GM23338 (cell line): Measurements from ENCODE around the gene SSNA1. TPM values are rescaled to one million over a fixed set of nuclear protein-coding genes. Genes with fewer than 3 reads are reported as not detected.

Experiments
- ATAC-seq: fragments of 200-7000 bp; cut with Tn5 transposase; 3 replicates; pipeline ENCODE4 v1.9.1; 2020
- DNase-seq: peaks from one replicate; pipeline ENCODE4 v3.0.0-alpha.2; 2015; ENCODE audit warnings: low spot score
- H2AFZ ChIP-seq: fragments of 200-600 bp; sonication (generic); 2 replicates; pipeline ENCODE4 v1.8.0; 2016; ENCODE audit warnings: antibody characterized with exemption, mild to moderate bottlenecking, moderate library complexity
- H3F3A ChIP-seq: fragments of 200-600 bp; sonication (generic); replicated peaks from 2 replicates; pipeline ENCODE4 v1.8.0; 2017; ENCODE audit warnings: antibody characterized with exemption, mixed run types, low read depth
- H3K27ac ChIP-seq: fragments of 200-600 bp; sonication (generic); 2 replicates; pipeline ENCODE4 v1.6.1; 2016; ENCODE audit warnings: low read depth
- H3K27me3 ChIP-seq: fragments of 200-600 bp; sonication (generic); 2 replicates; pipeline ENCODE4 v1.8.0; 2016; ENCODE audit warnings: mild to moderate bottlenecking, mixed run types, moderate library complexity; ENCODE audit not compliant: insufficient read depth
- H3K36me3 ChIP-seq: fragments of 200-600 bp; sonication (generic); 2 replicates; pipeline ENCODE4 v1.8.0; 2016; ENCODE audit warnings: mild to moderate bottlenecking; ENCODE audit not compliant: insufficient read depth
- H3K4me1 ChIP-seq: fragments of 200-600 bp; sonication (generic); 2 replicates; pipeline ENCODE4 v1.8.0; 2016; ENCODE audit warnings: mild to moderate bottlenecking, moderate library complexity; ENCODE audit not compliant: insufficient read depth
- H3K4me2 ChIP-seq: fragments of 200-600 bp; sonication (generic); 2 replicates; pipeline ENCODE4 v1.7.1; 2017; ENCODE audit warnings: mixed run types
- H3K4me3 ChIP-seq: fragments of 200-600 bp; sonication (generic); 2 replicates; pipeline ENCODE4 v1.6.1; 2016; ENCODE audit warnings: mixed run types
- H3K79me2 ChIP-seq: fragments of 200-600 bp; sonication (generic); replicated peaks from 2 replicates; pipeline ENCODE4 v1.8.0; 2017; ENCODE audit warnings: mild to moderate bottlenecking; ENCODE audit not compliant: insufficient read depth
- H3K9me2 ChIP-seq: fragments of 200-600 bp; sonication (generic); 2 replicates; pipeline ENCODE4 v1.8.0; 2017; ENCODE audit not compliant: insufficient read depth
- H4K20me1 ChIP-seq: fragments of 200-600 bp; sonication (generic); replicated peaks from 2 replicates; pipeline ENCODE4 v1.8.0; 2017; ENCODE audit warnings: mild to moderate bottlenecking; ENCODE audit not compliant: insufficient read depth
- H3K27ac Mint-ChIP-seq: 2 replicates; pipeline ENCODE4 v1.8.0; 2020; ENCODE audit warnings: inconsistent platforms, mild to moderate bottlenecking, moderate library complexity, mixed read lengths
- H3K27me3 Mint-ChIP-seq: 3 replicates; pipeline ENCODE4 v1.8.0; 2022; ENCODE audit warnings: low read depth, mild to moderate bottlenecking, moderate library complexity, mixed read lengths, inconsistent platforms; ENCODE audit not compliant: insufficient read depth, poor library complexity
- H3K36me3 Mint-ChIP-seq: 3 replicates; pipeline ENCODE4 v1.8.0; 2021; ENCODE audit warnings: low read depth, mild to moderate bottlenecking, inconsistent platforms, moderate library complexity, mixed read lengths
- H3K4me1 Mint-ChIP-seq: 3 replicates; pipeline ENCODE4 v1.8.0; 2020; ENCODE audit warnings: mild to moderate bottlenecking, inconsistent platforms, mixed read lengths
- H3K4me3 Mint-ChIP-seq: 3 replicates; pipeline ENCODE4 v1.8.0; 2021; ENCODE audit warnings: moderate library complexity, mild to moderate bottlenecking, inconsistent platforms, mixed read lengths
- H3K9me3 Mint-ChIP-seq: 3 replicates; pipeline ENCODE4 v1.8.0; 2020; ENCODE audit warnings: moderate library complexity, mild to moderate bottlenecking, inconsistent platforms, mixed read lengths
- CREB1 ChIP-seq: fragments of 250-450 bp; sonication (Bioruptor Pico); IDR thresholded peaks from 2 replicates; pipeline ENCODE4 v1.5.0; 2020; ENCODE audit warnings: low read depth, mild to moderate bottlenecking, moderate library complexity
- CTCF ChIP-seq, 2 experiments: fragments of 200-600 bp in 1 of 2; sonication (generic) in 1 of 2; conservative IDR thresholded peaks; 2 replicates each; pipeline versions ENCODE4 v1.5.1 to v1.6.1; 2016 to 2017; ENCODE audit warnings: antibody characterized with exemption in 2 of 2, low read depth in 2 of 2, mild to moderate bottlenecking in 2 of 2, moderate library complexity in 1 of 2
- ETS1 ChIP-seq: IDR thresholded peaks from 2 replicates; pipeline ENCODE4 v1.6.1; 2016; ENCODE audit warnings: antibody characterized with exemption
- EZH2 ChIP-seq: fragments of 200-600 bp; sonication (generic); IDR thresholded peaks from one replicate; pipeline ENCODE4 v1.8.0; 2017; ENCODE audit warnings: antibody characterized with exemption, mild to moderate bottlenecking, low read depth; ENCODE audit not compliant: unreplicated experiment
- EZH2phosphoT487 ChIP-seq: fragments of 200-600 bp; sonication (generic); IDR thresholded peaks from one replicate; pipeline ENCODE4 v1.8.1; 2018; ENCODE audit warnings: antibody characterized with exemption; ENCODE audit not compliant: unreplicated experiment
- JUNB ChIP-seq: IDR thresholded peaks from one replicate; pipeline ENCODE4 v1.6.1; 2016; ENCODE audit warnings: antibody characterized with exemption; ENCODE audit not compliant: unreplicated experiment
- NANOG ChIP-seq: IDR thresholded peaks from 2 replicates; pipeline ENCODE4 v1.6.1; 2016; ENCODE audit warnings: antibody characterized with exemption, borderline replicate concordance
- POLR2AphosphoS5 ChIP-seq: IDR thresholded peaks from 2 replicates; pipeline ENCODE4 v1.6.1; 2016; ENCODE audit warnings: antibody characterized with exemption, low read depth
- REST ChIP-seq: IDR thresholded peaks from one replicate; pipeline ENCODE4 v1.6.1; 2018; ENCODE audit warnings: antibody characterized with exemption; ENCODE audit not compliant: unreplicated experiment
- STAT1 ChIP-seq: IDR thresholded peaks from one replicate; pipeline ENCODE4 v1.6.1; 2016; ENCODE audit warnings: antibody characterized with exemption; ENCODE audit not compliant: unreplicated experiment
- ZNF114 ChIP-seq: fragments of 250-450 bp; sonication (Bioruptor Pico); IDR thresholded peaks from 2 replicates; pipeline ENCODE4 v1.5.0; 2020; ENCODE audit warnings: mild to moderate bottlenecking, moderate library complexity
- ZNF331 ChIP-seq: fragments of 250-450 bp; sonication (Bioruptor Pico); IDR thresholded peaks from 2 replicates; pipeline ENCODE4 v1.5.0; 2020; ENCODE audit warnings: low read depth, mild to moderate bottlenecking, moderate library complexity
- polyA plus RNA-seq: library from polyadenylated mRNA; unstranded; fragments of >200 nt; fragmentation: Nextera tagmentation; extraction: Ambion mirVana; gene quantifications from 2 replicates; pipeline ENCODE4 v1.2.1, GENCODE V29; 2016
- total RNA-seq: library from RNA; depleted of rRNA; stranded (reverse); fragments of >200 nt; shearing (Covaris generic); gene quantifications from 2 replicates; pipeline ENCODE4 v1.2.3, GENCODE V29; 2014

SSNA1 gene
- total and polyA plus RNA-seq, 2 experiments from 2014 or later = 132 to 154 TPM

GRCh38 chr9:137146527-137146918 is 42.0 kb upstream of the SSNA1 start:
- H3F3A ChIP-seq = 0 out of 2 replicates have a peak, but pooled peaks cover 2% of the 10 kb centered on the region
- H3K79me2 ChIP-seq = no peaks in the 10 kb centered on the region
- H3K27me3 ChIP-seq = no peaks in the 10 kb centered on the region
- no peak overlapping the region for H3K4me2 ChIP-seq
- H3K9me3 Mint-ChIP-seq = peaks cover 13% of the 10 kb centered on the region; the same call in 2 of the 3 replicates
- DNase-seq = no peak
- H3K27ac Mint-ChIP-seq = no peak overlapping the region
- H3K9me2 ChIP-seq = no peaks in the 10 kb centered on the region
- no peak overlapping the region for H3K4me3 ChIP-seq
- no peaks in the 10 kb centered on the region; the same call in 1 of the 2 replicates for H4K20me1 ChIP-seq
- peaks cover 2% of the 10 kb centered on the region; the same call in 1 of the 3 replicates for H3K4me1 Mint-ChIP-seq
- H3K36me3 Mint-ChIP-seq = no peaks in the 10 kb centered on the region
- no peaks in the 10 kb centered on the region for H3K36me3 ChIP-seq
- peak; percentile 55 for TF ChIP-seq REST
- TF ChIP-seq ZNF331 (CRISPR knock-in tag) = no peak
- TF ChIP-seq EZH2phosphoT487 = no peak
- H3K4me1 ChIP-seq = no peaks in the 10 kb centered on the region
- ATAC-seq = peak; percentile 41
- peaks cover 17% of the 10 kb centered on the region for H3K27me3 Mint-ChIP-seq
- no peak overlapping the region for H3K27ac ChIP-seq
- no peak overlapping the region for H2AFZ ChIP-seq
- no peak overlapping the region for H3K4me3 Mint-ChIP-seq

- Mint-ChIP-seq H3K27ac (no peak overlapping the region), H3K9me3 (peaks cover 13% of the 10 kb centered on the region; the same call in 2 of the 3 replicates), H3K36me3 (no peaks in the 10 kb centered on the region), H3K27me3 (peaks cover 14% of the 10 kb centered on the region), H3K4me1 (peaks cover 2% of the 10 kb centered on the region; the same call in 1 of the 3 replicates), H3K4me3 (no peak overlapping the region)
- Histone ChIP-seq H3K4me1 (no peaks in the 10 kb centered on the region), H3K36me3 (no peaks in the 10 kb centered on the region), H3K27ac (no peak overlapping the region), H3K4me3 (no peak overlapping the region), H4K20me1 (no peaks in the 10 kb centered on the region; the same call in 1 of the 2 replicates), H3K9me2 (no peaks in the 10 kb centered on the region), H3K4me2 (no peak overlapping the region), H3F3A (peaks cover 5% of the 10 kb centered on the region), H3K79me2 (no peaks in the 10 kb centered on the region), H3K27me3 (no peaks in the 10 kb centered on the region), H2AFZ (no peak overlapping the region)
- ATAC-seq = no peak
- DNase-seq = no peak
- TF ChIP-seq CREB1 (CRISPR knock-in tag) (no peak), ETS1 (no peak), EZH2 (no peak), JUNB (no peak), STAT1 (no peak), NANOG (no peak), POLR2AphosphoS5 (no peak), REST (no peak), ZNF114 (CRISPR knock-in tag) (no peak), EZH2phosphoT487 (no peak), ZNF331 (CRISPR knock-in tag) (no peak), CTCF (conservative IDR thresholded peaks at IDR 0.05; ENCODE audit: low read depth in 2 of 2) (no peak)
Measured at GRCh38 chr9:137147091-137147792, 41.2 kb upstream of the SSNA1 start.
